Breast epithelium (tissue), 4 donors: Measurements from ENCODE around the gene ARHGAP10. TPM values are rescaled to one million over a fixed set of nuclear protein-coding genes. Genes with fewer than 3 reads are reported as not detected.

Experiments
- DNase-seq, 2 donors: peaks; one replicate each; pipeline ENCODE4 v3.0.0-alpha.2; 2019; ENCODE audit warnings: low spot score in 2 of 2
- H3K27ac ChIP-seq, 2 donors: fragments of 200-600 bp; sonication (generic) in 1 of 2; one replicate each; pipeline ENCODE4 v1.5.1; 2016 to 2019; ENCODE audit warnings: mild to moderate bottlenecking in 1 of 2
- H3K27me3 ChIP-seq, 2 donors: fragments of 200-600 bp; sonication (generic) in 1 of 2; one replicate each; pipeline versions ENCODE4 v1.5.1 to v1.6.0; 2017 to 2019; ENCODE audit warnings: control low read depth in 1 of 2, mild to moderate bottlenecking in 1 of 2
- H3K36me3 ChIP-seq: fragments of 200-600 bp; one replicate; pipeline ENCODE4 v1.5.1; 2019
- H3K4me1 ChIP-seq, 2 donors: fragments of 200-600 bp; sonication (generic); one replicate each; pipeline ENCODE4 v1.5.1; 2016 to 2019; ENCODE audit warnings: control low read depth in 1 of 2
- H3K4me3 ChIP-seq, 3 donors: fragments of 200-600 bp; sonication (generic); 1 replicate in 2 of 3; 2 replicates in 1 of 3; pipeline ENCODE4 v1.5.1; 2016 to 2019; ENCODE audit warnings: mild to moderate bottlenecking in 3 of 3, moderate library complexity in 2 of 3
- H3K9me3 ChIP-seq, 2 donors: fragments of 200-600 bp; sonication (generic) in 1 of 2; one replicate each; pipeline ENCODE4 v1.5.1; 2016 to 2019; ENCODE audit warnings: control low read depth in 1 of 2
- CTCF ChIP-seq, 3 donors: fragments of 450-650 bp; IDR thresholded peaks; one replicate each; pipeline ENCODE4 v1.5.1; 2016 to 2017; ENCODE audit warnings: antibody characterized with exemption in 3 of 3, mild to moderate bottlenecking in 3 of 3, moderate library complexity in 3 of 3
- POLR2A ChIP-seq: fragments of 450-650 bp; IDR thresholded peaks from one replicate; pipeline ENCODE4 v1.6.1; 2016; ENCODE audit warnings: antibody characterized with exemption, mild to moderate bottlenecking, moderate library complexity
- POLR2AphosphoS5 ChIP-seq, 3 donors: sonication (generic); formaldehyde crosslinking; IDR thresholded peaks; one replicate each; pipeline ENCODE4 v1.6.1; 2017; ENCODE audit warnings: antibody characterized with exemption in 3 of 3
- intact Hi-C: fragments of 100-400 bp; cut with DNase I; formaldehyde crosslinking; loops from one replicate; pipeline ENCODE4 v1.15.1; 2023; ENCODE audit warnings: low total_unique reads
- total RNA-seq, 3 donors: library from RNA; depleted of rRNA; stranded (reverse); fragments of >200 nt; gene quantifications; one replicate each; pipeline ENCODE4 v1.1.0, GENCODE V29; 2016

The ARHGAP10 gene
- total RNA-seq, 3 donors from 2014 or later = 49.5 to 138 (median 62.6) TPM

- intact Hi-C loops = no loop called here
Measured at GRCh38 chr4:147923854-147924253, 192.0 kb downstream of the ARHGAP10 start.

GRCh38 chr4:147924604-147925412 lies 192.9 kb downstream of the ARHGAP10 start:
- no peaks in the 10 kb centered on the region for H3K27me3 ChIP-seq
- no peak for TF ChIP-seq POLR2AphosphoS5 (IDR thresholded peaks at IDR 0.05)
- peak in 1 of 3 donors; percentile 13 for TF ChIP-seq CTCF (IDR thresholded peaks at IDR 0.05)
- TF ChIP-seq POLR2A = no peak
- H3K36me3 ChIP-seq = no peaks in the 10 kb centered on the region
- intact Hi-C loops = no loop called here
- H3K27ac ChIP-seq = no peak overlapping the region
- DNase-seq = no peak
- H3K4me1 ChIP-seq = no peaks in the 10 kb centered on the region
- H3K4me3 ChIP-seq = no peak overlapping the region
- H3K9me3 ChIP-seq = no peaks in the 10 kb centered on the region

More at GRCh38 chr4:147923854-147924253, 192.0 kb downstream of the ARHGAP10 start:
- TF ChIP-seq POLR2A (no peak), POLR2AphosphoS5 (IDR thresholded peaks at IDR 0.05) (no peak), CTCF (IDR thresholded peaks at IDR 0.05) (no peak)
- DNase-seq = no peak
- Histone ChIP-seq H3K4me3 (no peak overlapping the region), H3K27ac (no peak overlapping the region), H3K9me3 (no peaks in the 10 kb centered on the region), H3K4me1 (no peaks in the 10 kb centered on the region), H3K36me3 (no peaks in the 10 kb centered on the region), H3K27me3 (no peaks in the 10 kb centered on the region)

GRCh38 chr4:147927377-147928137 lies 195.7 kb downstream of the ARHGAP10 start:
- no peak for DNase-seq
- intact Hi-C loops = no loop called here
- no peaks in the 10 kb centered on the region for H3K9me3 ChIP-seq
- no peak overlapping the region for H3K27ac ChIP-seq
- TF ChIP-seq POLR2AphosphoS5 (IDR thresholded peaks at IDR 0.05) = no peak
- no peaks in the 10 kb centered on the region for H3K36me3 ChIP-seq
- H3K27me3 ChIP-seq = no peaks in the 10 kb centered on the region
- H3K4me1 ChIP-seq = no peaks in the 10 kb centered on the region
- no peak overlapping the region for H3K4me3 ChIP-seq

- no peak overlapping the region for H3K27ac ChIP-seq
- H3K9me3 ChIP-seq = no peaks in the 10 kb centered on the region
- H3K4me3 ChIP-seq = no peak overlapping the region
- intact Hi-C loops = no loop called here
- H3K36me3 ChIP-seq = no peaks in the 10 kb centered on the region
- no peaks in the 10 kb centered on the region for H3K4me1 ChIP-seq
- H3K27me3 ChIP-seq = no peaks in the 10 kb centered on the region
- no peak for TF ChIP-seq POLR2AphosphoS5 (IDR thresholded peaks at IDR 0.05)
- TF ChIP-seq POLR2A = no peak
- TF ChIP-seq CTCF (IDR thresholded peaks at IDR 0.05) = no peak
- no peak for DNase-seq
Measured at GRCh38 chr4:147928400-147928799, 196.5 kb downstream of the ARHGAP10 start.

GRCh38 chr4:147929746-147930145 lies 197.9 kb downstream of the ARHGAP10 start:
- Histone ChIP-seq H3K27me3 (no peaks in the 10 kb centered on the region), H3K9me3 (no peaks in the 10 kb centered on the region), H3K36me3 (no peaks in the 10 kb centered on the region), H3K27ac (no peak overlapping the region), H3K4me3 (no peak overlapping the region), H3K4me1 (no peaks in the 10 kb centered on the region)
- TF ChIP-seq CTCF (IDR thresholded peaks at IDR 0.05) (no peak), POLR2AphosphoS5 (IDR thresholded peaks at IDR 0.05) (no peak), POLR2A (no peak)
- intact Hi-C loops = no loop called here
- DNase-seq = no peak
